ENCODE measurements around the gene EDARADD.
"Not testable (repeated sequence)": the region's sequence is repeated elsewhere in the genome, so short reads cannot be mapped to it uniquely, and the experiment has no call there.

EDARADD gene

DNA sequence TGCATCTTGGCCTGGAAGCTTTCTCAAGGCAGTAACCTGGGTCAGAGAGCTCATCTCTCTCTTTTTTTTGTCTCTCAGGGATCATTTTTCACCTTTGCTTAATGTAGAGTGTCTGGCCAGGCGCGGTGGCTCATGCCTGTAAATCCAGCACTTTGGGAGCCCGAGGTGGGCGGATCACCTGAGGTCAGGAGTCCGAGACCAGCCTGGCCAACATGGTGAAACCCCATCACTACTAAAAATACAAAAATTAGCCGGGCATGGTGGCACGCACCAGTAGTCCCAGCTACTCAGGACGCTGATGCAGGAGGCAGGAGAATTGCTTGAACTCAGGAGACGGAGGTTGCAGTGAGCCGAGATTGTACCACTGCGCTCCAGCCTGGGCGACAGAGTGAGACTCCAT, 27.4 kb upstream of the EDARADD start:
- H3K79me1 ChIP-seq (replicated peaks; ENCODE audit: low read length, poor library complexity, severe bottlenecking); H3K36me3 ChIP-seq (ENCODE audit: control insufficient read depth in 1 of 2, insufficient read depth in 2 of 2, low read depth in 1 of 2, low read length in 2 of 2); H4K8ac ChIP-seq (ENCODE audit: low read length); H2BK5ac ChIP-seq (ENCODE audit: low read depth, low read length, poor library complexity, severe bottlenecking); H3K23ac ChIP-seq (ENCODE audit: low read length in 2 of 2); H2AFZ ChIP-seq (ENCODE audit: low read depth, low read length); H3K4me1 ChIP-seq (ENCODE audit: control insufficient read depth, insufficient read depth, low read depth, low read length); H3K4me2 ChIP-seq (ENCODE audit: low read length, poor library complexity, severe bottlenecking); H4K91ac ChIP-seq (ENCODE audit: low read length); H3K27ac ChIP-seq (ENCODE audit: low read length, poor library complexity, severe bottlenecking); H2AK5ac ChIP-seq (ENCODE audit: low read length, severe bottlenecking); H3K4ac ChIP-seq (ENCODE audit: low read depth in 1 of 2, low read length in 2 of 2); H3K4me3 ChIP-seq (ENCODE audit: insufficient read depth in 1 of 2, low read depth in 1 of 2, low read length in 2 of 2); H3K27me3 ChIP-seq (ENCODE audit: control insufficient read depth in 1 of 2, insufficient read depth in 1 of 2, low read length in 2 of 2); DNase-seq; H2BK120ac ChIP-seq (ENCODE audit: low read depth, low read length); H3K18ac ChIP-seq (ENCODE audit: low read depth in 1 of 2, low read length in 2 of 2); H3K9ac ChIP-seq (ENCODE audit: low read length); H3K9me3 ChIP-seq (ENCODE audit: control insufficient read depth, low read length); H2BK12ac ChIP-seq (ENCODE audit: low read length in 2 of 2); H2BK15ac ChIP-seq (ENCODE audit: low read depth, poor library complexity, severe bottlenecking); H3K14ac ChIP-seq (ENCODE audit: low read length in 2 of 2): not testable (repeated sequence)
- 88% methylated on average over 10 of the region's 12 CpGs for WGBS

GRCh38 chr1:236370420-236370819, 23.7 kb upstream of the EDARADD start:
- Histone ChIP-seq H2BK12ac (ENCODE audit: low read length in 2 of 2) (no peak overlapping the region), H3K18ac (ENCODE audit: low read depth in 1 of 2, low read length in 2 of 2) (no peak overlapping the region), H2BK5ac (ENCODE audit: low read depth, low read length, poor library complexity, severe bottlenecking) (no peak overlapping the region), H3K4me3 (ENCODE audit: insufficient read depth in 1 of 2, low read depth in 1 of 2, low read length in 2 of 2) (no peak overlapping the region), H3K9ac (ENCODE audit: low read length) (no peak overlapping the region), H3K27me3 (ENCODE audit: control insufficient read depth in 1 of 2, insufficient read depth in 1 of 2, low read length in 2 of 2) (no peaks in the 10 kb centered on the region), H3K79me1 (replicated peaks; ENCODE audit: low read length, poor library complexity, severe bottlenecking) (no peaks in the 10 kb centered on the region), H4K8ac (ENCODE audit: low read length) (no peak overlapping the region), H3K36me3 (ENCODE audit: control insufficient read depth in 1 of 2, insufficient read depth in 2 of 2, low read depth in 1 of 2, low read length in 2 of 2) (no peaks in the 10 kb centered on the region), H2AFZ (ENCODE audit: low read depth, low read length) (no peak overlapping the region), H3K23ac (ENCODE audit: low read length in 2 of 2) (no peak overlapping the region), H2BK120ac (ENCODE audit: low read depth, low read length) (no peak overlapping the region), H4K91ac (ENCODE audit: low read length) (no peak overlapping the region), H3K14ac (ENCODE audit: low read length in 2 of 2) (peak overlapping the region in 1 of 2 experiments; percentile 48), H3K4ac (ENCODE audit: low read depth in 1 of 2, low read length in 2 of 2) (no peak overlapping the region), H2BK15ac (ENCODE audit: low read depth, poor library complexity, severe bottlenecking) (no peak overlapping the region), H2AK5ac (ENCODE audit: low read length, severe bottlenecking) (no peak overlapping the region), H3K4me2 (ENCODE audit: low read length, poor library complexity, severe bottlenecking) (no peak overlapping the region), H3K9me3 (ENCODE audit: control insufficient read depth, low read length) (no peaks in the 10 kb centered on the region), H3K27ac (ENCODE audit: low read length, poor library complexity, severe bottlenecking) (no peak overlapping the region), H3K4me1 (ENCODE audit: control insufficient read depth, insufficient read depth, low read depth, low read length) (no peaks in the 10 kb centered on the region)
- DNase-seq = no peak
- 67% methylated on average over 1 of the region's 1 CpG for WGBS

- no peaks in the 10 kb centered on the region for H3K79me1 ChIP-seq (replicated peaks; ENCODE audit: low read length, poor library complexity, severe bottlenecking)
- H3K27me3 ChIP-seq (ENCODE audit: control insufficient read depth in 1 of 2, insufficient read depth in 1 of 2, low read length in 2 of 2) = no peaks in the 10 kb centered on the region
- H2AK5ac ChIP-seq (ENCODE audit: low read length, severe bottlenecking) = no peak overlapping the region
- no peak overlapping the region for H3K4me3 ChIP-seq (ENCODE audit: insufficient read depth in 1 of 2, low read depth in 1 of 2, low read length in 2 of 2)
- no peaks in the 10 kb centered on the region for H3K4me1 ChIP-seq (ENCODE audit: control insufficient read depth, insufficient read depth, low read depth, low read length)
- H3K23ac ChIP-seq (ENCODE audit: low read length in 2 of 2) = no peak overlapping the region
- H2BK120ac ChIP-seq (ENCODE audit: low read depth, low read length) = no peak overlapping the region
- no peak overlapping the region for H3K27ac ChIP-seq (ENCODE audit: low read length, poor library complexity, severe bottlenecking)
- H3K14ac ChIP-seq (ENCODE audit: low read length in 2 of 2) = no peak overlapping the region
- no peak overlapping the region for H2BK5ac ChIP-seq (ENCODE audit: low read depth, low read length, poor library complexity, severe bottlenecking)
- H3K18ac ChIP-seq (ENCODE audit: low read depth in 1 of 2, low read length in 2 of 2) = no peak overlapping the region
- no peaks in the 10 kb centered on the region for H3K36me3 ChIP-seq (ENCODE audit: control insufficient read depth in 1 of 2, insufficient read depth in 2 of 2, low read depth in 1 of 2, low read length in 2 of 2)
- H4K91ac ChIP-seq (ENCODE audit: low read length) = no peak overlapping the region
- no peak overlapping the region for H2AFZ ChIP-seq (ENCODE audit: low read depth, low read length)
- H3K4ac ChIP-seq (ENCODE audit: low read depth in 1 of 2, low read length in 2 of 2) = no peak overlapping the region
- no peak overlapping the region for H2BK15ac ChIP-seq (ENCODE audit: low read depth, poor library complexity, severe bottlenecking)
- H3K9me3 ChIP-seq (ENCODE audit: control insufficient read depth, low read length) = no peaks in the 10 kb centered on the region
- no peak overlapping the region for H2BK12ac ChIP-seq (ENCODE audit: low read length in 2 of 2)
- no peak for DNase-seq
- no peak overlapping the region for H4K8ac ChIP-seq (ENCODE audit: low read length)
- WGBS = no CpG with 5 or more reads among the region's 1 CpG
- no peak overlapping the region for H3K4me2 ChIP-seq (ENCODE audit: low read length, poor library complexity, severe bottlenecking)
- H3K9ac ChIP-seq (ENCODE audit: low read length) = no peak overlapping the region
Observed at GRCh38 chr1:236371083-236371482, 23.0 kb upstream of the EDARADD start.

DNA sequence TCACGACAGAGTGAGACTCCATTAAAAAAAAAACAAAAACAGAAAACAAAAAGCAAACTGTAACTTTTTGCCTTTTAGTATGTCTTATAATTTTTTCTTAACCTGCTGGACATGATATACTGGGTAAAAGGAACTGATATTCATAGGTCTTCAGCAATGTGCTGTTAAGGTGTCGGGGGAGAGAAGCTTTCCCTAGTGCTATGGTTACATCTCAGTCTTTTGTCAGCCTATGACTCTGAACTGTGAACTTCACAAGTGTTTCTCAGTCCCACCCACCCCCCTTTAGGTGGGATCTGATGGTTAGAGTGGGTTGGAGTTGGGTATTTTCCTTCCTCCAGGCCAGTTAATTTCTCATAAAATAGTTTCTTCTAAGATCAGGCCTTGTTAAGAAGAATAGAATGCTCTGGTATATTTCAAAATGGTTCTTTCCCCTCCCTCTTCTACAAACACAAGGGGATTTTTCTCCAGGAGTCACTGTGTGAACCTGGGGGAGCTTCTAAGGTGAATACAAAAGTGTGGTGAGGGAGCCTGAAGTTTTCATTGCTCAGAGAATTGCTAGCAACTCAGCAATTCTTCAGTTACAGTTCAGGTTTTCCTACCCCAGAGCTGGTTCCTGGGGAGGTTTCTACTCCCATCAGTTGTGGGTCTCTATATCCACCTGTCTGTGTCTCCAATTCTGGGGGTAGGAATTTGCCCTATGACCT, 16.1 kb upstream of the EDARADD start:
- Histone ChIP-seq H2BK15ac (ENCODE audit: low read depth, poor library complexity, severe bottlenecking) (no peak overlapping the region), H3K4ac (ENCODE audit: low read depth in 1 of 2, low read length in 2 of 2) (no peak overlapping the region)

More for the DNA sequence above, 16.1 kb upstream of the EDARADD start:
- Histone ChIP-seq H2BK120ac (ENCODE audit: low read depth, low read length) (no peak overlapping the region), H4K8ac (ENCODE audit: low read length) (no peak overlapping the region), H3K23ac (ENCODE audit: low read length in 2 of 2) (no peak overlapping the region), H3K27ac (ENCODE audit: low read length, poor library complexity, severe bottlenecking) (no peak overlapping the region), H3K36me3 (ENCODE audit: control insufficient read depth in 1 of 2, insufficient read depth in 2 of 2, low read depth in 1 of 2, low read length in 2 of 2) (no peaks in the 10 kb centered on the region), H3K4me3 (ENCODE audit: insufficient read depth in 1 of 2, low read depth in 1 of 2, low read length in 2 of 2) (no peak overlapping the region), H2BK12ac (ENCODE audit: low read length in 2 of 2) (no peak overlapping the region), H3K79me1 (replicated peaks; ENCODE audit: low read length, poor library complexity, severe bottlenecking) (no peaks in the 10 kb centered on the region), H2AFZ (ENCODE audit: low read depth, low read length) (no peak overlapping the region), H4K91ac (ENCODE audit: low read length) (no peak overlapping the region), H3K14ac (ENCODE audit: low read length in 2 of 2) (no peak overlapping the region), H2AK5ac (ENCODE audit: low read length, severe bottlenecking) (no peak overlapping the region), H3K4me2 (ENCODE audit: low read length, poor library complexity, severe bottlenecking) (no peak overlapping the region), H3K4me1 (ENCODE audit: control insufficient read depth, insufficient read depth, low read depth, low read length) (no peaks in the 10 kb centered on the region), H3K27me3 (ENCODE audit: control insufficient read depth in 1 of 2, insufficient read depth in 1 of 2, low read length in 2 of 2) (no peaks in the 10 kb centered on the region), H3K18ac (ENCODE audit: low read depth in 1 of 2, low read length in 2 of 2) (no peak overlapping the region), H3K9me3 (ENCODE audit: control insufficient read depth, low read length) (peaks cover 8% of the 10 kb centered on the region), H2BK5ac (ENCODE audit: low read depth, low read length, poor library complexity, severe bottlenecking) (no peak overlapping the region), H3K9ac (ENCODE audit: low read length) (no peak overlapping the region)
- no peak for DNase-seq
- WGBS = 100% methylated on average over 1 of the region's 2 CpGs
